Measurements from ENCODE around the gene CD300A. TPM values are rescaled to one million over a fixed set of nuclear protein-coding genes. Genes with fewer than 3 reads are reported as not detected.
"Not testable (repeated sequence)": the region's sequence is repeated elsewhere in the genome, so short reads cannot be mapped to it uniquely, and the experiment has no call there.

The CD300A gene
- total RNA-seq, 1 experiment from 2014 or later: 0.71 TPM

GRCh38 chr17:74485841-74486240 is 19.4 kb downstream of the CD300A start:
- no peak for TF ChIP-seq SP1 (IDR thresholded peaks at IDR 0.05; ENCODE audit: low read depth)
- no peak for TF ChIP-seq POLR2A (IDR thresholded peaks at IDR 0.05; ENCODE audit: borderline replicate concordance, extremely low read depth, insufficient read depth, insufficient read length)
- no peak for TF ChIP-seq SIN3A (IDR thresholded peaks at IDR 0.05; ENCODE audit: low read depth)
- TF ChIP-seq CBX3 (IDR thresholded peaks at IDR 0.05; ENCODE audit: low read depth): no peak
- TF ChIP-seq ZNF274 (IDR thresholded peaks at IDR 0.05; ENCODE audit: low read depth, low read length): no peak
- TF ChIP-seq CTCF (IDR thresholded peaks at IDR 0.05 in 2 of 3, conservative IDR thresholded peaks at IDR 0.05 in 1 of 3; ENCODE audit: borderline replicate concordance in 1 of 3, insufficient read depth in 1 of 3, low read depth in 2 of 3, low read length in 2 of 3): no peak
- TF ChIP-seq YY1 (IDR thresholded peaks at IDR 0.05; ENCODE audit: extremely low read depth, insufficient replicate concordance, low read depth, low read length): no peak
- TF ChIP-seq ELF1 (IDR thresholded peaks at IDR 0.05; ENCODE audit: borderline replicate concordance, low read depth): no peak
- TF ChIP-seq FOSL1 (IDR thresholded peaks at IDR 0.05; ENCODE audit: low read depth): no peak
- no peak for TF ChIP-seq ZBTB33 (IDR thresholded peaks at IDR 0.05; ENCODE audit: extremely low read depth, insufficient replicate concordance, low read length)
- TF ChIP-seq POLR2AphosphoS5 (IDR thresholded peaks at IDR 0.05; ENCODE audit: low read depth, low read length): no peak
- no peak for TF ChIP-seq REST (IDR thresholded peaks at IDR 0.05; ENCODE audit: low read depth)
- TF ChIP-seq TCF7L2 (IDR thresholded peaks at IDR 0.05; ENCODE audit: borderline replicate concordance, extremely low read depth, insufficient read depth, insufficient read length): no peak
- TF ChIP-seq SRF (IDR thresholded peaks at IDR 0.05; ENCODE audit: low read depth): no peak
- Histone ChIP-seq H3K27ac (ENCODE audit: low read depth, low read length) (no peak overlapping the region), H3K9me3 (ENCODE audit: control insufficient read depth in 1 of 2, insufficient read depth in 1 of 2, low read depth in 1 of 2, low read length in 2 of 2) (no peaks in the 10 kb centered on the region), H3K4me3 (replicated peaks in 1 of 2; ENCODE audit: low read depth in 1 of 2, low read length in 2 of 2) (no peak overlapping the region), H3K27me3 (ENCODE audit: insufficient read depth, low read length) (peaks cover 21% of the 10 kb centered on the region; the same call in 1 of the 2 replicates), H3K9ac (ENCODE audit: low read length) (no peak overlapping the region), H3K79me2 (ENCODE audit: insufficient read depth, low read length) (no peaks in the 10 kb centered on the region), H3K9me2 (ENCODE audit: insufficient read depth) (no peaks in the 10 kb centered on the region), H3K4me2 (ENCODE audit: low read length) (no peak overlapping the region), H3K36me3 (ENCODE audit: control insufficient read depth in 1 of 2, insufficient read depth in 2 of 2, low read length in 2 of 2) (no peaks in the 10 kb centered on the region), H2AFZ (ENCODE audit: low read depth, low read length, poor library complexity, severe bottlenecking) (no peak overlapping the region), H3K4me1 (ENCODE audit: control insufficient read depth in 1 of 2, insufficient read depth in 2 of 2, low read length in 2 of 2) (no peaks in the 10 kb centered on the region), H4K20me1 (ENCODE audit: insufficient read depth) (no peaks in the 10 kb centered on the region)
- RAD21 ChIA-PET (ENCODE audit: low non-redundant PET in 1 of 2, low total read pairs in 2 of 2, uncharacterized antibody in 2 of 2, unreplicated experiment in 2 of 2): no interaction called here
- CTCF ChIA-PET: no interaction called here
- DNase-seq (ENCODE audit: low read depth, low spot score): no peak
- POLR2A ChIA-PET: no interaction called here
- intact Hi-C loops (cut with micrococcal nuclease): no loop called here
- no TSS peak for BruUV-seq (replicated peaks)
- no peak for ATAC-seq

GRCh38 chr17:74488276-74488675 is 21.8 kb downstream of the CD300A start:
- H3K9ac ChIP-seq (ENCODE audit: low read length); H3K27ac ChIP-seq (ENCODE audit: low read depth, low read length); BruUV-seq (replicated peaks); POLR2A ChIA-PET; H3K36me3 ChIP-seq (ENCODE audit: control insufficient read depth in 1 of 2, insufficient read depth in 2 of 2, low read length in 2 of 2); H4K20me1 ChIP-seq (ENCODE audit: insufficient read depth); intact Hi-C loops (cut with micrococcal nuclease); CTCF ChIA-PET; H2AFZ ChIP-seq (ENCODE audit: low read depth, low read length, poor library complexity, severe bottlenecking); H3K4me3 ChIP-seq (replicated peaks in 1 of 2; ENCODE audit: low read depth in 1 of 2, low read length in 2 of 2); H3K79me2 ChIP-seq (ENCODE audit: insufficient read depth, low read length); ATAC-seq; H3K9me2 ChIP-seq (ENCODE audit: insufficient read depth); H3K4me2 ChIP-seq (ENCODE audit: low read length); DNase-seq (ENCODE audit: low read depth, low spot score); H3K4me1 ChIP-seq (ENCODE audit: control insufficient read depth in 1 of 2, insufficient read depth in 2 of 2, low read length in 2 of 2); H3K9me3 ChIP-seq (ENCODE audit: control insufficient read depth in 1 of 2, insufficient read depth in 1 of 2, low read depth in 1 of 2, low read length in 2 of 2): not testable (repeated sequence)
- RAD21 ChIA-PET (ENCODE audit: low non-redundant PET in 1 of 2, low total read pairs in 2 of 2, uncharacterized antibody in 2 of 2, unreplicated experiment in 2 of 2): interaction anchor here in 1 of 2 experiments (0.5 kb wide), 1 partner anchor 125 kb away, joined by 3 read pairs; no protein-coding TSS in a partner anchor
- peaks cover 13% of the 10 kb centered on the region; the same call in 1 of the 2 replicates for H3K27me3 ChIP-seq (ENCODE audit: insufficient read depth, low read length)
